Measurements from ENCODE around the gene TMEM190.
"Not testable (repeated sequence)": the region's sequence is repeated elsewhere in the genome, so short reads cannot be mapped to it uniquely, and the experiment has no call there.

DNA sequence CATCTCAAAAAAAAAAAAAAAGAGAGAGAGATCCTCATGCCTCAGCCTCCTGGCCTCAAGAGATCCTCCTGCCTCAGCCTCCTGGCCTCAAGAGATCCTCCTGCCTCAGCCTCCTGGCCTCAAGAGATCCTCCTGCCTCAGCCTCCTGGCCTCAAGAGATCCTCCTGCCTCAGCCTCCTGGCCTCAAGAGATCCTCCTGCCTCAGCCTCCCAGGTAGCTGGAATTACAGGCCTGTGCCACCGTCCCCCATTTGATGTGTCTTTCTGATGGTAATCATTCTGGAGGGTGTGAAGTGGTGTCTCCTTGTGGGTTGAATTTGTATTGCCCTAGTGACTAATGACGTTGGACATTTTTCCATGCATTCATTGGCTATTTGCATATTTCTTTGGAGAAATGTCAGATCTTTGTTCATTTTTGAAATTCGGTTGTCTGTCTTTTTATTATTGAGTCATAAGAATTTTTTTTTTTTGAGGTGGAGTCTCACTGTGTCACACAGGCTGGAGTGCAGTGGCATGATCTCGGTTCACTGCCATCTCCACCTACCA, 47.8 kb upstream of the TMEM190 start:
- TF ChIP-seq, protein P1, sequence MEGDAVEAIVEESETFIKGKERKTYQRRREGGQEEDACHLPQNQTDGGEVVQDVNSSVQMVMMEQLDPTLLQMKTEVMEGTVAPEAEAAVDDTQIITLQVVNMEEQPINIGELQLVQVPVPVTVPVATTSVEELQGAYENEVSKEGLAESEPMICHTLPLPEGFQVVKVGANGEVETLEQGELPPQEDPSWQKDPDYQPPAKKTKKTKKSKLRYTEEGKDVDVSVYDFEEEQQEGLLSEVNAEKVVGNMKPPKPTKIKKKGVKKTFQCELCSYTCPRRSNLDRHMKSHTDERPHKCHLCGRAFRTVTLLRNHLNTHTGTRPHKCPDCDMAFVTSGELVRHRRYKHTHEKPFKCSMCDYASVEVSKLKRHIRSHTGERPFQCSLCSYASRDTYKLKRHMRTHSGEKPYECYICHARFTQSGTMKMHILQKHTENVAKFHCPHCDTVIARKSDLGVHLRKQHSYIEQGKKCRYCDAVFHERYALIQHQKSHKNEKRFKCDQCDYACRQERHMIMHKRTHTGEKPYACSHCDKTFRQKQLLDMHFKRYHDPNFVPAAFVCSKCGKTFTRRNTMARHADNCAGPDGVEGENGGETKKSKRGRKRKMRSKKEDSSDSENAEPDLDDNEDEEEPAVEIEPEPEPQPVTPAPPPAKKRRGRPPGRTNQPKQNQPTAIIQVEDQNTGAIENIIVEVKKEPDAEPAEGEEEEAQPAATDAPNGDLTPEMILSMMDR (conservative IDR thresholded peaks at IDR 0.05 in 1 of 2, IDR thresholded peaks at IDR 0.05 in 1 of 2; ENCODE audit: extremely low read depth in 1 of 2, insufficient read depth in 1 of 2, low read depth in 1 of 2, low read length in 2 of 2): not testable (repeated sequence)
- not testable (repeated sequence) for TF ChIP-seq EZH2 (IDR thresholded peaks at IDR 0.05; ENCODE audit: borderline replicate concordance, low read length)
